HepG2 (cell line): Measurements from ENCODE around the gene RFXANK. TPM values are rescaled to one million over a fixed set of nuclear protein-coding genes. Genes with fewer than 3 reads are reported as not detected.
A peak's percentile ranks its signal among the peaks of the same experiment; 100 is the strongest.

Source experiments
- BCLAF1 ChIP-seq: fragments of 450-650 bp; IDR thresholded peaks from 2 replicates; pipeline ENCODE4 v1.6.1; 2017; ENCODE audit warnings: mild to moderate bottlenecking
- EZH2 ChIP-seq: conservative IDR thresholded peaks from 2 replicates; pipeline ENCODE4 v1.6.1; 2012; ENCODE audit warnings: mild to moderate bottlenecking, low read depth, low read length, moderate library complexity
- FOXK1 ChIP-seq: sonication (generic); formaldehyde crosslinking; IDR thresholded peaks from 2 replicates; pipeline ENCODE4 v1.4.0; 2020; ENCODE audit warnings: low read depth, missing genetic modification reagents, borderline replicate concordance
- HHEX ChIP-seq: IDR thresholded peaks from 2 replicates; pipeline ENCODE4 v1.6.1; 2016; ENCODE audit warnings: control low read depth
- HNF1A ChIP-seq, 2 experiments: sonication (generic) in 1 of 2; formaldehyde crosslinking in 1 of 2; IDR thresholded peaks; 2 replicates each; pipeline versions ENCODE4 v1.4.0 to v1.6.1; 2016 to 2020; ENCODE audit warnings: borderline replicate concordance in 1 of 2, low read depth in 1 of 2, mild to moderate bottlenecking in 1 of 2, missing genetic modification reagents in 1 of 2
- KDM3A ChIP-seq: IDR thresholded peaks from 2 replicates; pipeline ENCODE4 v1.6.1; 2018; ENCODE audit warnings: low read depth, missing compliant biosample characterization
- KLF16 ChIP-seq, 2 experiments: sonication (generic) in 1 of 2; formaldehyde crosslinking in 1 of 2; IDR thresholded peaks; 2 replicates each; pipeline versions ENCODE4 v1.6.1 to v1.8.0; 2016 to 2023; ENCODE audit warnings: missing genetic modification reagents in 2 of 2, missing compliant biosample characterization in 1 of 2
- KLF9 ChIP-seq: IDR thresholded peaks from 2 replicates; pipeline ENCODE4 v1.6.1; 2016; ENCODE audit warnings: low read depth
- MXD1 ChIP-seq: sonication (generic); formaldehyde crosslinking; IDR thresholded peaks from 2 replicates; pipeline ENCODE4 v1.4.0; 2020; ENCODE audit warnings: mild to moderate bottlenecking, missing genetic modification reagents
- NFE2L1 ChIP-seq: sonication (generic); formaldehyde crosslinking; IDR thresholded peaks from 2 replicates; pipeline ENCODE4 v1.4.0; 2020; ENCODE audit warnings: missing genetic modification reagents, mild to moderate bottlenecking, borderline replicate concordance
- RARA ChIP-seq: IDR thresholded peaks from 2 replicates; pipeline ENCODE4 v1.6.1; 2016; ENCODE audit warnings: missing genetic modification reagents, missing compliant biosample characterization
- REL ChIP-seq: sonication (generic); formaldehyde crosslinking; conservative IDR thresholded peaks from 2 replicates; pipeline ENCODE4 v1.8.0; 2022; ENCODE audit warnings: mild to moderate bottlenecking, missing genetic modification reagents, moderate library complexity
- SMYD3 ChIP-seq: sonication (generic); formaldehyde crosslinking; IDR thresholded peaks from 2 replicates; pipeline ENCODE4 v1.8.1; 2023; ENCODE audit warnings: mild to moderate bottlenecking, missing genetic modification reagents
- SOX13 ChIP-seq, 3 experiments: fragments of 450-650 bp in 1 of 3; sonication (generic) in 1 of 3; formaldehyde crosslinking in 1 of 3; IDR thresholded peaks in 2 of 3; conservative IDR thresholded peaks in 1 of 3; 2 replicates each; pipeline versions ENCODE4 v1.5.0 to v1.6.1; 2016 to 2020; ENCODE audit warnings: antibody characterized with exemption in 1 of 3, mild to moderate bottlenecking in 1 of 3, missing compliant biosample characterization in 1 of 3, missing genetic modification reagents in 1 of 3, moderate library complexity in 1 of 3
- U2AF1 ChIP-seq: fragments of 200-400 bp; formaldehyde crosslinking; optimal IDR thresholded peaks from 2 replicates; pipeline ENCODE3; 2017; ENCODE audit warnings: mild to moderate bottlenecking, low read depth, low read length
- ZMAT3 ChIP-seq: sonication (generic); formaldehyde crosslinking; conservative IDR thresholded peaks from 2 replicates; pipeline ENCODE4 v1.7.0; 2021; ENCODE audit warnings: missing genetic modification reagents
- ZNF274 ChIP-seq: sonication (generic); formaldehyde crosslinking; IDR thresholded peaks from 2 replicates; pipeline ENCODE4 v1.5.1; 2020; ENCODE audit warnings: mild to moderate bottlenecking, missing genetic modification reagents
- ZNF282 ChIP-seq: fragments of 450-650 bp; IDR thresholded peaks from 2 replicates; pipeline ENCODE4 v1.6.1; 2018; ENCODE audit not compliant: partially characterized antibody
- ZNF556 ChIP-seq: sonication (generic); formaldehyde crosslinking; IDR thresholded peaks from 2 replicates; pipeline ENCODE4 v1.4.0; 2020; ENCODE audit warnings: mild to moderate bottlenecking, missing genetic modification reagents, borderline replicate concordance
- ZNF567 ChIP-seq: sonication (generic); formaldehyde crosslinking; IDR thresholded peaks from 2 replicates; pipeline ENCODE4 v1.8.1; 2023; ENCODE audit warnings: mild to moderate bottlenecking, missing genetic modification reagents, borderline replicate concordance
- ZNF577 ChIP-seq: sonication (generic); formaldehyde crosslinking; IDR thresholded peaks from 2 replicates; pipeline ENCODE4 v1.4.0; 2020; ENCODE audit warnings: mild to moderate bottlenecking, low read depth, missing genetic modification reagents, borderline replicate concordance
- polyA plus RNA-seq, 8 experiments: library from polyadenylated mRNA; depleted of rRNA in 3 of 8; stranded (reverse) in 7 of 8; unstranded in 1 of 8; fragments of >200 nt; fragmentation: Illumina TruSeq in 4 of 8; extraction: Trizol in 4 of 8; gene quantifications; 2 replicates each; pipeline versions ENCODE4 v1.2.1 to v1.2.3, GENCODE V29; 2011 to 2016; ENCODE audit warnings: low read depth in 4 of 8, missing spikeins in 1 of 8, mixed read lengths in 1 of 8; ENCODE audit not compliant: insufficient read depth in 1 of 8
- total RNA-seq, 5 experiments: library from RNA; depleted of rRNA; stranded (reverse); fragments of >200 nt; fragmentation: Illumina TruSeq; extraction: Trizol; gene quantifications; 2 replicates each; pipeline ENCODE4 v1.2.3, GENCODE V29; 2016; ENCODE audit warnings: low read depth in 1 of 5
- TF ChIP-seq, protein P1 (sequence below): sonication (generic); formaldehyde crosslinking; IDR thresholded peaks from 2 replicates; pipeline ENCODE4 v1.8.1; 2023; ENCODE audit warnings: missing genetic modification reagents, mild to moderate bottlenecking, borderline replicate concordance

Gene RFXANK
- total and polyA plus RNA-seq, 2 of the 13 experiments (the other 11 are each of a cell fraction or from before 2014, with no cell fraction given) = 49.9 to 80.7 TPM

DNA sequence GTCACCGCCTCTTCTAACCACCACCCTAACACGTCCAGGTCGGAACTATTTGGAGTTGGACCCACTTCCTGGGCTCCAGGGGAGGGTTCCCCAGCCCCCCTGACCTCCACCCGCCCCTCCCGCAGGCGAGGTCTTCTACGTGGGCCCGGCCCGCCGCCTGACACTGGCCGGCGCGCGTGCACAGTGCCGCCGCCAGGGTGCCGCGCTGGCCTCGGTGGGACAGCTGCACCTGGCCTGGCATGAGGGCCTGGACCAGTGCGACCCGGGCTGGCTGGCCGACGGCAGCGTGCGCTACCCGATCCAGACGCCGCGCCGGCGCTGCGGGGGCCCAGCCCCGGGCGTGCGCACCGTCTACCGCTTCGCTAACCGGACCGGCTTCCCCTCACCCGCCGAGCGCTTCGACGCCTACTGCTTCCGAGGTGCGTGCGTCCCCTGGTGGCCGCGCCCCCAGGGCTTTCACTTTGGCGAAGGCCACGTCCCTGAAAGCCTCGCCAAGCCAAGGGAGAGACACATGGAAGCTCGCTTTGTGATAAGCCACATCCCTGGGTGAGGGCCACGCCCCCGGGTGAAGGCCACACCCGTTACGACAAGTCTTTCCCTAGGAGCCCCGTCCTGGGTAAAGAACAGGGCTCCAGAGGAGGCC is 32.9 kb downstream of the RFXANK start (continued):
- no peak for TF ChIP-seq SOX13 (IDR thresholded peaks at IDR 0.05)
- TF ChIP-seq SOX13 (CRISPR knock-in tag; conservative IDR thresholded peaks at IDR 0.05 in 1 of 2, IDR thresholded peaks at IDR 0.05 in 1 of 2) = peak in 1 of 2 experiments; percentile 38; a peak in 1 of 4 replicates
- peak; percentile 70 for TF ChIP-seq MXD1 (CRISPR knock-in tag)
- TF ChIP-seq U2AF1 = no peak
- TF ChIP-seq KLF9 (CRISPR knock-in tag) = no peak
- no peak for TF ChIP-seq SMYD3 (CRISPR knock-in tag)
- 0 out of 2 replicates have a peak, but pooled peaks have one; percentile 40 for TF ChIP-seq ZNF556 (CRISPR knock-in tag)
- no peak for TF ChIP-seq FOXK1
- TF ChIP-seq ZNF567 = no peak
- TF ChIP-seq REL (CRISPR knock-in tag) = no peak
- no peak for TF ChIP-seq NFE2L1 (CRISPR knock-in tag)
- no peak for TF ChIP-seq ZNF577 (CRISPR knock-in tag)
- TF ChIP-seq EZH2 = no peak
- no peak for TF ChIP-seq HNF1A (IDR thresholded peaks at IDR 0.05; ENCODE audit: low read depth)
- TF ChIP-seq HNF1A (CRISPR knock-in tag; IDR thresholded peaks at IDR 0.05; ENCODE audit: borderline replicate concordance) = 0 out of 2 replicates have a peak, but pooled peaks have one; percentile 48
- no peak for TF ChIP-seq KDM3A (CRISPR knock-in tag)
- no peak for TF ChIP-seq ZMAT3 (CRISPR knock-in tag)
- no peak for TF ChIP-seq ZNF282
- peak; percentile 80; the same call in 1 of the 2 replicates for TF ChIP-seq ZNF274 (CRISPR knock-in tag)
- TF ChIP-seq, protein P1, sequence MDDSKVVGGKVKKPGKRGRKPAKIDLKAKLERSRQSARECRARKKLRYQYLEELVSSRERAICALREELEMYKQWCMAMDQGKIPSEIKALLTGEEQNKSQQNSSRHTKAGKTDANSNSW = no peak
- TF ChIP-seq BCLAF1 = no peak
- TF ChIP-seq RARA = no peak
- peak in 1 of 2 experiments; percentile 71; a peak in 2 of 4 replicates for TF ChIP-seq KLF16 (CRISPR knock-in tag; IDR thresholded peaks at IDR 0.05)
- TF ChIP-seq HHEX = no peak
